Measurements from ENCODE around the gene SLAMF8. TPM values are rescaled to one million over a fixed set of nuclear protein-coding genes. Genes with fewer than 3 reads are reported as not detected.

Gene SLAMF8
- total RNA-seq, 1 donor from 2014 or later = not detected

DNA sequence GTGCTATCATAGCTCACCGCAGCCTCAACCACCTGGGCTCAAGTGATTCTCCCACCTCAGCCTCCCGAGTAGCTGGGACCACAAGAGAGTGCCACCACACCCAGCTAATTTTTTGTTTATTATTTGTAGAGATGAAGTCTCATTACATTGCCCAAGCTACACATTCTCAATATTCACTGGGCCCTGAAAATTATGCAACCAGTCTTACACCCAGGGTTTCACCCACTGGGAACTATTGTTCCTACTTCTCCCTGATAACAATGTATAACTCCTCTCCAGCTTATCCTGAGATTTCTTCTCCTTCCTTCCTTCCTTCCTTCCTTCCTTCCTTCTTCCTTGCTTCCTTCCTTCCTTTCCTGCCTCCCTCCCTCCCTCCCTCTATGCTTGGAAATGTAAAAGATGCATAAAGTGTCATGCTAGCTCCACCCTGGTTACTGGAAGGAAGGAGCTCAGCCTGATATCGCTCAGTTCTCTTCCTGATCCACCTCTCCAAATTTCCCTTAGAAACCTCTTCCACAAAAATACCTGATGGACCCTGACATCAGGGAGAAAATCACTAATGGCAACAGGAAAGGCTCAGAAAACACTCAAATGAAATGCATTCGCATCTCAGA, 47.0 kb downstream of the SLAMF8 start:
- Mint-ChIP-seq H3K4me3 (ENCODE audit: unreplicated experiment) (no peak overlapping the region), H3K36me3 (ENCODE audit: unreplicated experiment) (peaks cover 2% of the 10 kb centered on the region), H3K4me1 (ENCODE audit: unreplicated experiment) (peaks cover 11% of the 10 kb centered on the region), H3K27ac (ENCODE audit: unreplicated experiment) (no peak overlapping the region), H3K9me3 (ENCODE audit: unreplicated experiment) (no peaks in the 10 kb centered on the region), H3K27me3 (ENCODE audit: unreplicated experiment) (no peaks in the 10 kb centered on the region)
- TF ChIP-seq CTCF (IDR thresholded peaks at IDR 0.05) = no peak
- no peak for DNase-seq (ENCODE audit: extremely low spot score, unreplicated experiment)

DNA sequence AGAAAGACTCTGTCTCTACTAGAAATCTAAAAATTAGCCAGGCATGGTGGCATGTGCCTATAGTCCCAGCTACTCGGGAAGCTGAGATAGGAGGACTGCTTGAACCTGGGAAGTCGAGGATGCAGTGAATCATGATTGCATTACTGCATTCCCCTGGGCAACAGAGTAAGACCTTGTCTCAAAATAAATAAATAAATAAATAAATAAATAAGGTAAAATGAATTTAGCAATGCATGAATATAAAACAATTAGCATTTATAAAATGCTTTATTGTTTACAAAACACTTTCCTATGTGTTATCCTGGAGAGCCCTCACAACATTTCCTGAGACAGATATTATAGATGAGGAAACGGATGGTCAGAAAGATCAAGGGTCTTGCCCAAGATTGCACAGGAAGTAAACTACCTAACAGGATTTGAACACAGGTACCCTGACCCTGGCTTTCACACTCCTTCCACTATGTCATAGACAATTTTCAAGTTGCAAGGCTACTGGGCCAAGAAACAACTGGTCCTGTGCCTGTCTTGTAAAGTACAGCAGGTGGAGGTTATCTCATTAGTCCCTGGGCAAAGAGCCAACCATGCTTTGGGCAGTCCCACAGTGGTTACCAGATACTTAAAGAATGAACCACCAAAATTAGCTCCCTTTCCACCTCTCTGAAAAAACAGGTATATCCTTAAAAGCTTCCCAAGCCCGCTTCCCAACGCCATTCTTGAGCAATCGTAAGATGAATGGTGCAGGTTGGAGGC, 51.2 kb downstream of the SLAMF8 start:
- Mint-ChIP-seq H3K9me3 (ENCODE audit: unreplicated experiment) (no peaks in the 10 kb centered on the region), H3K4me1 (ENCODE audit: unreplicated experiment) (no peaks in the 10 kb centered on the region), H3K27ac (ENCODE audit: unreplicated experiment) (no peak overlapping the region), H3K36me3 (ENCODE audit: unreplicated experiment) (peaks cover 2% of the 10 kb centered on the region), H3K4me3 (ENCODE audit: unreplicated experiment) (no peak overlapping the region), H3K27me3 (ENCODE audit: unreplicated experiment) (no peaks in the 10 kb centered on the region)
- TF ChIP-seq CTCF (IDR thresholded peaks at IDR 0.05) = no peak
- DNase-seq (ENCODE audit: extremely low spot score, unreplicated experiment) = no peak

DNA sequence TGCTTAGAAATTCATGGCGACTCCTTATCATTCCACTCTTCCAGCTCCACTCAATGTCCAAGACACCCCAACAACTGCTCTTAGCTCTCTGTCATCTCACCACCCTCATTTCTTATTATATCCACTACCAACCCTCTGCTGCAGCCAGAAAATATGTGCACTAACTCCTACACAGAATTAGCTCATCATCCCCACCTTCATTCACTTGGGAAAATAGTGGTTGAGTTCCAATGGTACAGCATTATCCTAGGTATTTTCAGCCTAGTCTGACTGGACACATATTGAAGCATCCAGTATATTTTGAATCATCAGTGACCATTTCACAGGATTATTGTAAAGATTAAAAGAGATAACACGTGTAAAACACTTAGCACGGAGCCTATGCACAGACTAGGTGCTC, 52.5 kb downstream of the SLAMF8 start:
- Mint-ChIP-seq H3K27ac (ENCODE audit: unreplicated experiment) (no peak overlapping the region), H3K4me3 (ENCODE audit: unreplicated experiment) (no peak overlapping the region), H3K27me3 (ENCODE audit: unreplicated experiment) (no peaks in the 10 kb centered on the region), H3K4me1 (ENCODE audit: unreplicated experiment) (no peaks in the 10 kb centered on the region), H3K36me3 (ENCODE audit: unreplicated experiment) (no peaks in the 10 kb centered on the region), H3K9me3 (ENCODE audit: unreplicated experiment) (no peaks in the 10 kb centered on the region)
- DNase-seq (ENCODE audit: extremely low spot score, unreplicated experiment) = no peak
- no peak for TF ChIP-seq CTCF (IDR thresholded peaks at IDR 0.05)

DNA sequence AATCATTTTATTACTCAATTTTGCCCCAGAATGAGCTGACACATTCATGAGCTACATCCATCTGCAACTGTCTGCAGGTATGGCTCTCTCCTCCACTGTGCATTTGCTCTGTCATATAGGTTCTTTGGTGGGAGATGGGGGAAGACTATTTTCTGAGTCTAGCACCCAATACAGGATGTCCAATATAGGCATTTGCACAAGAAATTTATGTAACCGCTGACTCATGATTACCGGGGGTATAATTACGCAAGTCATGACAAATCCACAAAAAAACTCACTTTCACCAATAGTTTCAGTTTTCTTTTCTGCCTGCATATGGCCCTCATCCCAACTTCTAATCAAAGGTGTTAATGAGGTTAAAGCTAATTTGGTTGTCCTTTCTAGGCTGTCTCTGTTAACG, 53.3 kb downstream of the SLAMF8 start:
- TF ChIP-seq CTCF (IDR thresholded peaks at IDR 0.05) = no peak
- no peak for DNase-seq (ENCODE audit: extremely low spot score, unreplicated experiment)
- Mint-ChIP-seq H3K36me3 (ENCODE audit: unreplicated experiment) (no peaks in the 10 kb centered on the region), H3K27ac (ENCODE audit: unreplicated experiment) (no peak overlapping the region), H3K27me3 (ENCODE audit: unreplicated experiment) (no peaks in the 10 kb centered on the region), H3K4me1 (ENCODE audit: unreplicated experiment) (no peaks in the 10 kb centered on the region), H3K4me3 (ENCODE audit: unreplicated experiment) (no peak overlapping the region), H3K9me3 (ENCODE audit: unreplicated experiment) (no peaks in the 10 kb centered on the region)

DNA sequence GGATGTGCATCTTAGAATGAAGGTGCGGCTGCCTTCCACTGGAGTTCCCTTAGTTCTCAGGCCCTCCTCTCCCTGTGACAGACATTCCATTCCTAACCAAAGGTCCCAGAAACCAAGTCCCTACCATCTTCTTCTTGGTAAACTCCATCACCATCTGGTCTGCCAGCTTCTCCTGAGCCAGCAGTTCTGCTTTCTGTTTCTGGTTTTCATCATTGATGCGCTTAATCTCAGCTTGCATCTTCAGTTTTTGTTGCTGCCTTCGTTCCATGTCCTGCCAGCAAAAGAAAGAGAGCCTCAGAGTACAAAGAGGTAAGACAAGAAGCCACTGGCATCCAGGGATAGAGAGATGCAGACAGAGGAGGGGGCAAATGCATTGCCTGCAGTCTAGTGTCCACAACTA, 53.8 kb downstream of the SLAMF8 start:
- TF ChIP-seq CTCF (IDR thresholded peaks at IDR 0.05) = no peak
- DNase-seq (ENCODE audit: extremely low spot score, unreplicated experiment) = no peak
- no peaks in the 10 kb centered on the region for H3K9me3 Mint-ChIP-seq (ENCODE audit: unreplicated experiment)
- no peaks in the 10 kb centered on the region for H3K4me1 Mint-ChIP-seq (ENCODE audit: unreplicated experiment)
- no peaks in the 10 kb centered on the region for H3K36me3 Mint-ChIP-seq (ENCODE audit: unreplicated experiment)
- no peak overlapping the region for H3K4me3 Mint-ChIP-seq (ENCODE audit: unreplicated experiment)
- H3K27ac Mint-ChIP-seq (ENCODE audit: unreplicated experiment) = no peak overlapping the region
- H3K27me3 Mint-ChIP-seq (ENCODE audit: unreplicated experiment) = no peaks in the 10 kb centered on the region

All from osteocyte (in vitro differentiated cells).